ENCODE results near the gene DOCK1.

DNA sequence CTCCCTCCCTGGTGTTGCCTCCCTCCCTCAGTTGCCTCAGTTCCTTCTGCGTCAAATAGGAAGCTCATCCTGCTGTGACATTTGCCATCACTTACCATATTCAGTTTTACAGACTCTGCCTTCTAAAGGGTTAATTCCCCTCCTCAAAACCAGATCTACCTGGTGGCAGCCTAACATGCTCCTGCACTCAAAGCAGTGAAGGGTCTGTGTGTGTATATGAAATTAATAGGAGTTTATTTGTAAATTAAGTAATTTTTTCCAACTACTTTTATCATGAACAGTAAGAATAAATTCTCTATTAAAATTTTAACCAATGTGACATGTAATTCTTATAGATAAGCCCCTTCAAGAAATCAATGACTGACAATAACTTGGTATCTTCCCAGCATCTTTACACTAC is 449.8 kb downstream of the DOCK1 start:
- TF ChIP-seq, protein P1, sequence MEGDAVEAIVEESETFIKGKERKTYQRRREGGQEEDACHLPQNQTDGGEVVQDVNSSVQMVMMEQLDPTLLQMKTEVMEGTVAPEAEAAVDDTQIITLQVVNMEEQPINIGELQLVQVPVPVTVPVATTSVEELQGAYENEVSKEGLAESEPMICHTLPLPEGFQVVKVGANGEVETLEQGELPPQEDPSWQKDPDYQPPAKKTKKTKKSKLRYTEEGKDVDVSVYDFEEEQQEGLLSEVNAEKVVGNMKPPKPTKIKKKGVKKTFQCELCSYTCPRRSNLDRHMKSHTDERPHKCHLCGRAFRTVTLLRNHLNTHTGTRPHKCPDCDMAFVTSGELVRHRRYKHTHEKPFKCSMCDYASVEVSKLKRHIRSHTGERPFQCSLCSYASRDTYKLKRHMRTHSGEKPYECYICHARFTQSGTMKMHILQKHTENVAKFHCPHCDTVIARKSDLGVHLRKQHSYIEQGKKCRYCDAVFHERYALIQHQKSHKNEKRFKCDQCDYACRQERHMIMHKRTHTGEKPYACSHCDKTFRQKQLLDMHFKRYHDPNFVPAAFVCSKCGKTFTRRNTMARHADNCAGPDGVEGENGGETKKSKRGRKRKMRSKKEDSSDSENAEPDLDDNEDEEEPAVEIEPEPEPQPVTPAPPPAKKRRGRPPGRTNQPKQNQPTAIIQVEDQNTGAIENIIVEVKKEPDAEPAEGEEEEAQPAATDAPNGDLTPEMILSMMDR (IDR thresholded peaks at IDR 0.05; ENCODE audit: low read depth, low read length), result no peak
- no peak for TF ChIP-seq POLR2A (IDR thresholded peaks at IDR 0.05; ENCODE audit: extremely low read depth, insufficient read length)
- TF ChIP-seq, protein P2, sequence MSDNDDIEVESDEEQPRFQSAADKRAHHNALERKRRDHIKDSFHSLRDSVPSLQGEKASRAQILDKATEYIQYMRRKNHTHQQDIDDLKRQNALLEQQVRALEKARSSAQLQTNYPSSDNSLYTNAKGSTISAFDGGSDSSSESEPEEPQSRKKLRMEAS (IDR thresholded peaks at IDR 0.05; ENCODE audit: low read depth, low read length), result no peak
- no peak for TF ChIP-seq MYC (IDR thresholded peaks at IDR 0.05; ENCODE audit: low read depth, low read length)

Measured in NB4 (cell line).